Measurements from ENCODE around the gene UNC5C. TPM values are rescaled to one million over a fixed set of nuclear protein-coding genes. Genes with fewer than 3 reads are reported as not detected.

UNC5C gene
- total and polyA plus RNA-seq, 2 of the 4 experiments (the other 2 are of a cell fraction): under 0.01 TPM

DNA sequence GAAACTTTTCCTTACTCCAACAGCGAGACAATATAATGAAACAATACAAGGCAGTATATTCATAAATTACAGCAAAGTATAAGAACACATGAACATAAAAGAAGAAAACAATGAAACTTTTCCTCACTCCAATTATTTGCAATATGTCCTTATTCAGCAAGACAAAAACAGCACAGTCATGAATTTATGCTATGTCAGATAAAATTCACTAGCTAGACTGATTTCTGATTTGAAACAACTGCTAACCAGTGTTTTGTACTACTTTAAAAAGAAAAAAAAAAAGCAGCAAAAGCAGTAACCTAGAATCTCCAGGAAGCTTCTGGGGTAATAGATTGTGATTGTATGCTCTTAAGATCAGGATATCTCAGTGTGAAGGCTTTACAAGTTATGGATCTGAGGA lies 45.2 kb upstream of the UNC5C start:
- in situ Hi-C loops (cut with MboI; ENCODE audit: low sequenced_read_pairs): no loop called here
- Histone ChIP-seq H2AK5ac (ENCODE audit: low read depth, low read length) (no peak overlapping the region), H3K56ac (ENCODE audit: extremely low read depth, insufficient read depth, low read length) (no peak overlapping the region), H2BK20ac (ENCODE audit: low read depth, low read length) (no peak overlapping the region), H3K9me1 (ENCODE audit: insufficient read depth, low read length) (no peaks in the 10 kb centered on the region), H3K36me3 (ENCODE audit: control insufficient read depth, insufficient read depth, low read length) (no peaks in the 10 kb centered on the region), H3K4me2 (ENCODE audit: low read depth, low read length) (no peak overlapping the region), H4K5ac (ENCODE audit: low read depth, low read length) (no peak overlapping the region), H3K23ac (ENCODE audit: low read depth, low read length) (no peak overlapping the region), H3K27me3 (ENCODE audit: control insufficient read depth, insufficient read depth, low read length) (no peaks in the 10 kb centered on the region), H4K8ac (ENCODE audit: low read depth in 2 of 2, low read length in 2 of 2) (no peak overlapping the region), H2AFZ (replicated peaks; ENCODE audit: low read length, poor library complexity) (no peak overlapping the region), H2BK5ac (ENCODE audit: low read depth, low read length, poor library complexity, severe bottlenecking) (no peak overlapping the region), H4K91ac (ENCODE audit: insufficient read depth, low read depth, low read length) (no peak overlapping the region), H3K18ac (ENCODE audit: low read depth, low read length) (no peak overlapping the region), H3K9ac (ENCODE audit: low read depth, low read length) (no peak overlapping the region), H3K4ac (ENCODE audit: low read depth, low read length) (no peak overlapping the region), H2AK9ac (replicated peaks; ENCODE audit: low read depth, low read length, poor library complexity) (no peak overlapping the region), H3K9me3 (ENCODE audit: control insufficient read depth, insufficient read depth, low read length) (no peaks in the 10 kb centered on the region), H3K79me1 (ENCODE audit: low read depth in 1 of 2, low read length in 2 of 2) (no peaks in the 10 kb centered on the region), H4K20me1 (ENCODE audit: insufficient read depth, low read length) (no peaks in the 10 kb centered on the region), H3K14ac (replicated peaks; ENCODE audit: low read depth, low read length) (no peak overlapping the region), H2BK15ac (ENCODE audit: low read depth, low read length) (no peak overlapping the region), H3K4me3 (ENCODE audit: insufficient read depth, low read depth, low read length) (no peak overlapping the region), H2BK120ac (ENCODE audit: low read depth, low read length) (no peak overlapping the region), H3K27ac (ENCODE audit: insufficient read depth, low read length) (no peak overlapping the region), H3K4me1 (ENCODE audit: control insufficient read depth, insufficient read depth, low read length) (no peaks in the 10 kb centered on the region)
- WGBS, 2 experiments (ENCODE audit: extremely low coverage in 2 of 2, insufficient read length in 1 of 2): no CpG with 5 or more reads among the region's 1 CpG
- no peak for DNase-seq
- TF ChIP-seq FOS (IDR thresholded peaks at IDR 0.05; ENCODE audit: low read depth, low read length) (no peak), NFE2L2 (IDR thresholded peaks at IDR 0.05; ENCODE audit: low read depth, low read length) (peak; percentile 15; the same call in 1 of the 2 replicates)
- dilution Hi-C loops (cut with HindIII; ENCODE audit: low sequenced_read_pairs, unreplicated experiment): no loop called here
- ChIA-PET CTCF (no interaction called here), POLR2A (ENCODE audit: unreplicated experiment) (no interaction called here)
- BruUV-seq (replicated peaks): no TSS peak
- intact Hi-C loops (cut with micrococcal nuclease): no loop called here
- ATAC-seq (ENCODE audit: low read depth): no peak
